ENCODE measurements around the gene VWA1.
A peak's percentile ranks its signal among the peaks of the same experiment; 100 is the strongest.

Gene VWA1

GRCh38 chr1:1484976-1485750, 49.7 kb downstream of the VWA1 start:
- peak; percentile 1 for DNase-seq (ENCODE audit: low spot score)

- DNase-seq (ENCODE audit: low spot score), result peak; percentile 8
These were observed 50.3 kb downstream of the VWA1 start for GRCh38 chr1:1485755-1486317.

GRCh38 chr1:1487701-1488100, 52.2 kb downstream of the VWA1 start:
- peak; percentile 1 for DNase-seq (ENCODE audit: low spot score)

GRCh38 chr1:1489231-1489630, 53.7 kb downstream of the VWA1 start:
- DNase-seq (ENCODE audit: low spot score), result peak; percentile 1

GRCh38 chr1:1489861-1490260, 54.4 kb downstream of the VWA1 start:
- no peak for DNase-seq (ENCODE audit: low spot score)

- peak; percentile 4 for DNase-seq (ENCODE audit: low spot score)
These were observed 55.2 kb downstream of the VWA1 start for GRCh38 chr1:1490633-1491230.

GRCh38 chr1:1491601-1492000, 56.1 kb downstream of the VWA1 start:
- DNase-seq (ENCODE audit: low spot score), result peak; percentile 1
